Dermis microvascular lymphatic vessel endothelial cell (primary cell): ENCODE measurements around the gene UBE2G1. TPM values are rescaled to one million over a fixed set of nuclear protein-coding genes. Genes with fewer than 3 reads are reported as not detected.
"Not testable (repeated sequence)": the region's sequence is repeated elsewhere in the genome, so short reads cannot be mapped to it uniquely, and the experiment has no call there.

Experiments
- DNase-seq, 2 donors: peaks; one replicate each; pipeline versions ENCODE4 v3.0.0 to v3.0.0-alpha.2; 2010; ENCODE audit warnings: low read depth in 2 of 2
- total RNA-seq: library from RNA; depleted of rRNA; stranded (reverse); fragments of >200 nt; gene quantifications from 2 replicates; pipeline ENCODE4 v1.2.1, GENCODE V29; 2014

UBE2G1 gene
- total RNA-seq, 1 donor from 2014 or later = 28.9 TPM

DNA sequence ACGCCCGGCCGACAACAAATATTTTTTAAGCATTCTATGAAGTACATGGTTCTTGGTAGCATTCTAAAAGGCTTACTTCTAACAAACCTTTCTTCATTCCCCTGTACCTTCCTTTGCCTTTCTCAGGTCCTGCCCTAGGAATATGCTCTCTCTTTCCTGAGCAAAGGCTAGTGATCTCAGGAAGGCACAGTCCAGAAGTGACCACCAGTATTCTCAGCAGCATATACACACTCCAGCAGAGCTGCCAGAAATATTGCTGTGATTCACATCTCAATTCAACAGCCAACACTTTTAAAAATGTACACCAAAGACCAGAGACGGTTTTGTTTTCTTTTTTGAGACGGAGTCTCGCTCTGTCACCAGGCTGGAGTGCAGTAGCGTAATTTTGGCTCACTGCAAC, 61.3 kb downstream of the UBE2G1 start:
- DNase-seq = no peak

DNA sequence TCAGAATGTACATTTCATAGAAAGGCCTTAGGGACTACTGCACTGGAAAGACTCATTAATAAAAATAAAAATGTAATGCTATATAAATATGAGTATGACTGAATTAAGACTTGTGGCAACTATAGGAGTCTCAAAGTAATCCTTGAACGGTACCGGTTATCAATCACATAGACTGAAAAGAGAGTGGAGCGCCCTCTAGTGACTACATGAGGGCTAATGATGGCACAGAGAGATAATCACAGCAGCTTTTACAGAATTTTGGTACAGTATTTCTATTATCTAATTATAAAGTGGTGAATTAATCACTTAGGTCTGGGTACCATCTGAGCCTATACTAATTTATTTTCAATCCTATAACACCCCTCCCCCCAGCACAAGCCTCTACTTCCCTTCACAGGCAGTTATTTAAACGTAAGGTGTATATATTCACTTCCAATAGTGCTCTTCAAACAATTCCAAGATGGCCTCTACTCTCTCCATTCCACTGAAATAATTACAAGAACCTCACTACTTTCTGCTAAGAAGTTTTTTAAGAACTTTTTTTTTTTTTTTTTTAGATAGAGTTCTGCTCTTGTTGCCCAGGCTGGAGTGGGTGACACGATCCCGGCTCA, 62.0 kb downstream of the UBE2G1 start:
- peak; percentile 14 to 57 for DNase-seq

- DNase-seq = no peak
Measured at GRCh38 chr17:4301066-4301465, 65.4 kb downstream of the UBE2G1 start.

DNA sequence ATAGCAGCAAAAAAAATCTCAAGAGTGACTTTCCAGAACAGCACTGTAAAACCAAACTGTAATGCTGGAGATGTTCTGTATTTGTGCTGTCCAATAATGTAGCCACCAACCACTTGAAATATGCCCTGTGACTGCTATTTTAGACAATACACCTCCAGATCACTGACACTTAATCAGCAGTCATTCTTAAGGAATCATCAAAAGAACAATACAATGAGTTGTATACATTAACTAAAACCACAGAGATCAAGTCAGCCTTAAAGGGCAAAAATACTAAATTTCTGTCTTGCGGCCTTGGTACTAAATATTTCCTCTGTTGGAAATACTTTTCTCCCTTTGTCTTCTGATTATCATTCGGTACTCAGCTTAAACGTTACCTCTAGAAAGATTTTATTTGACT, 69.1 kb downstream of the UBE2G1 start:
- DNase-seq = no peak

DNA sequence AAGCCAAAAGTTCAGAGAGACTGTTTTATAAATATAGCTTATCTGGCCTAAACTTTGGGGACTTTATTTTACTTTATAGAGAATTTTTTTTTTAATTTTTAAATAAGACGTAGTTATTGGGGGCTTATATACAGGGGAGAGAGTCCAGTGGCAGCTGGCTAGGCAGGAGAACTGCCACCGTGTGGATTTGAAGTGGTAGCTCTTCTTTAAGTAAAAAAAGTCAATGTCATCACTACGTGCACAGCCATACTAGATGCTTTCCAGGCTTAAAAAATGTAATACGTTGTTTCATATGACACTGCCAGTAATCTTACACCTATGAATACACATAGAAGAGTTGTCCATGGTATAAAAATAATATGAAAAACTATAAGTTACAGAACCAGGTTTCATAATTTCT, 70.8 kb downstream of the UBE2G1 start:
- DNase-seq = no peak

DNA sequence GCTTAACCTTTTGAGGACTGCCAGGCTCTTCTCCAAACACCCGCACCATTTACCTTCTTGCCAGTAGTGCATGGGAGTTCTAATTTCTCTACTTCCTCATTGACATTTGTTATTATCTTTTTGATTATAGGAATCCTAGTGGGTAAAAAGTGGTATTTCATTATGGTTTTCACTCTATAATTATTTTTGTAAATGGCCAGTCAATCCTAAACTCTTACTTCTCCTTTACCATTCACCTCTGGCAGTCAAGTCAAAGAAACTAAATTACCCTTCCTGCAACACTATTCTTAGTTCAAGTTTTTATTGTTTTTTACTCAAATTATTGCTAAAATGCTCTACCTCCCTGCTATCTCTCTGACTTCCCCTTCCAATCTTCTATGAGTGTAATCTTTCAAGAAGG, 72.9 kb downstream of the UBE2G1 start:
- DNase-seq = no peak

DNA sequence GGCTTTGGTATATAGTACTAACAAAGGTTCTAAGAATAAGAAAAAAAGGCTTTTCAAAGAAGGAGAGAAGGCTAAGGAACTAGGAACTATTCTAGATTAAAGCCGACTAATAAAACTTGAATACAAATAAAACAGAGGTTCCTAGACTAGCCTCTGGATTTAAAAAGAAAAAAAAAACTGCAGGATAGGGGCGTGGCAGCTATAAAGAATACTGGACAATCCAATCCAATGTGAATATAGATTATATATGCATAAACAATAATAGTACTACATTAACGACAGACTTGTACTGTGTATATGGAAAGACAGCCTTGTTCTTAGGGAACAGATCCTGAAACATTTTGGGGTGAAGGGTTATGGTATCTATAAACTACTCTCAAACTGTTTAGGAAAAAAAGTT, 78.8 kb downstream of the UBE2G1 start:
- no peak for DNase-seq

GRCh38 chr17:4276514-4276913, 90.0 kb downstream of the UBE2G1 start:
- no peak for DNase-seq

DNA sequence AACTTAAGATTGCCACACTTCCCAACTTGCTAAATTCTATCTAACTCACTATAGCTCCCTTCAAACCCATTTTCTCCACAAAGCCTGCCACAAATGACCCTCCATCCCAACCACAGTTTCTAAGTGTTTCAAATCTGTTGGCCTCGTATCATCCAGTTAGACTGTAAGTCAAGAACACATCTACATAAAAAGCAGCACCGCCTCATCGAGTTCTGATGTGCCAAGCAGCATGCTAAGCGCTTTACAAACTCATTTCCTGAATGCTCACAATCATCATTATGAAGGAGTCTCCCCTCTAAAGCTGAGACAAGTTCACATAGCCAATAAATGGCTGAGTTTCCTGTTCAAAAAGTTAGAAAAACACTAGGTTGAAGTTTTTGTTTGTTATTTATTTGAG, 93.5 kb downstream of the UBE2G1 start:
- DNase-seq = no peak

- no peak for DNase-seq
Measured at GRCh38 chr17:4272213-4272971, 94.1 kb downstream of the UBE2G1 start.

DNA sequence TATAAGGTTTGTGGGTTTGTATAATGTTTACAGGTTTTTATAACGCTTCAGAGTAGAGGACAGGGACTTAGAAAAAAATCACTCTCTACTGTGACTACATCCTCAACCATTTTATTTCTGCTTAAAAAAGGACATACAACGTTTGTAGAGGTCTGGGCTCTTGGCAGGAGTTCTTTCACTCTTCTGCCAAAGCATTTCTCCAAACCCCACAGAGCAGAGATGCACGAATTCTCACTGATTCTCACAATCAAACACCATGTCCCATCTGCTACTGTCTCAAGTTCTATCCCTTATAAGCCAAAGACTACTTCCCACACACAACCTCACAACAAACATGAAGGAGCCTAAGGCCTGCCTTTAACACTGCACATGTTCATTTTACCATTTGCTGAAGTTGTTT, 95.7 kb downstream of the UBE2G1 start:
- DNase-seq = no peak

GRCh38 chr17:4269915-4270314, 96.6 kb downstream of the UBE2G1 start:
- DNase-seq = no peak

DNA sequence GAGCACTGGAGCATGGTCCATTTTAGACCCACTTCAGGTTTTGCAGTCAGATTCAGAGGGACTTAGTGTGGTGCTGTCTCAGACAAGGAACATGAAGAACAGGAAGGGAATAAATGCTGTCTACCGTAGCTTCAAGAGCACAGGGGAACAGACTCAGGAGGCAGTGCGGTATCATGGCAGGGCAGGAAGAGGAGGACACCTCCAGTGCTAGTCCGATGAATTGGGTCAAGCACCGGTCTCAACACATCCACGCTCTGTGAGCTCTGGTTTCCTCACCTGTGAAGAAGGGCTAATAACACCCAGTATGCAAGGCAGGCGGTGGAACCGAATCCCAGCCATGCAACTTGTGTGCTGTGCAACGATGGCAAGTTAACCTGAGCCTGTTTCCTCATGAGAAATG, 99.1 kb downstream of the UBE2G1 start:
- no peak for DNase-seq

GRCh38 chr17:4266550-4266949, 99.9 kb downstream of the UBE2G1 start:
- no peak for DNase-seq

GRCh38 chr17:4263282-4264215, 102.9 kb downstream of the UBE2G1 start, which contains the start of gene ANKFY1:
ANKFY1 (minus strand) TSS chr17:4263979; CDS start chr17:4263941, 38 bp downstream.
- DNase-seq = peak; percentile 85 to 95

- DNase-seq = no peak
Measured at GRCh38 chr17:4262703-4263102, 103.8 kb downstream of the UBE2G1 start.

GRCh38 chr17:4261452-4261851, 105.0 kb downstream of the UBE2G1 start:
- DNase-seq = no peak

- DNase-seq = no peak
Measured at GRCh38 chr17:4258867-4259266, 107.6 kb downstream of the UBE2G1 start.

GRCh38 chr17:4256952-4257351, 109.5 kb downstream of the UBE2G1 start:
- no peak for DNase-seq

DNA sequence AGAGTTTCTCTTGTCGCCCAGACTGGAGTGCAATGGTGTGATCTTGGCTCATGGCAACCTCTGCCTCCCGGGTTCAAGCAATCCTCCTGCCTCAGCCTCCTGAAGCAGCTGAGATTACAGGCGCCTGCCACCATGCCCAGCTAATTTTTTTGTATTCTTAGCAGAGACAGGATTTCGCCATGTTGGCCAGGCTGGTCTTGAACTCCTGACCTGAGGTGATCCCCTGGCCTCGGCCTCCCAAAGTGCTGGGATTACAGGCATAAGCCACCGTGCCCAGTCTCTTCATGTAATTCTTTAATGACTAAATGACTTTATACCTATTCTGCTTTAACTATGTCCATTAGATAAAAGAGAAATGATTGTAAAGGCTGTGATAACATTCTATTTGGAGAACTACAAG, 111.2 kb downstream of the UBE2G1 start:
- DNase-seq = not testable (repeated sequence)

GRCh38 chr17:4250887-4251286, 115.6 kb downstream of the UBE2G1 start:
- DNase-seq = peak in 1 of 2 donors; percentile 38

DNA sequence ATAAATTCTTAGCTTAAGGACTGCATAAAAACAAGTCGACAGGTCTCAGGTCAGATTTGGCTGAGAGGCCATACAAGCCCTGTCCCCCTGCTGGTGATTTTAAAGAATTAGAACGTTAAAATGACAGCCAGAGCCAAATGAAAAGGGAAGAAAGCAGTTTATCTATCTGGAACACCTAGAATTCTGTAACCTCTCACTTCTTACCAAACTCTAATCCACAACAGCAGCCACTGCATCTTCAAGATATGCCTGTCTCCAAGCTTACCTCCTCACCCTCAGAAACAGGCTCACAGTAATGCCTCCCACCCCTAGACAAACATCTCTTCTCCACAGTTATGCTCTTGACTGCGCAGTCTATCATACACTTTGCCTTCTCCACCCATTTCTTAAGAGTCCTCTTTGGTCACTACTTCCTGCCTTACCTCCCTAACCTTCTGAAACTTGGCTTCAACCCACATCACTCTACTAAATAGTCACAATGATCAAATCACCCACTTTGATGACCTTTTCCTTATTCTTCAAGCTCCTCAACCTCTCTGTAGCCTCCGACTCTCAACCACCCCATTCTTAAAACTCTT, 116.9 kb downstream of the UBE2G1 start:
- DNase-seq = peak; percentile 21 to 58
